Left colon (tissue), 2 donors: ENCODE results near the gene TLR8. TPM values are rescaled to one million over a fixed set of nuclear protein-coding genes. Genes with fewer than 3 reads are reported as not detected.

Experiments used
- ATAC-seq: fragments of 200-7000 bp; cut with Tn5 transposase; one replicate; pipeline ENCODE4 v1.9.1; 2020; ENCODE audit warnings: mild to moderate bottlenecking, moderate library complexity
- DNase-seq, 2 donors: peaks; one replicate each; pipeline ENCODE4 v3.0.0-alpha.2; 2020
- intact Hi-C, 2 donors: fragments of 100-400 bp; cut with DNase I in 1 of 2; cut with micrococcal nuclease in 1 of 2; formaldehyde crosslinking; loops; one replicate each; pipeline versions ENCODE4 v1.11.2 to v1.14.0; 2022; cut with DNase I, micrococcal nuclease
- long read RNA-seq: library from polyadenylated mRNA; unstranded; transcript quantifications from one replicate; pipeline ENCODE4 v2.0.0, GENCODE V29; 2021
- total RNA-seq, 2 donors: library from RNA; stranded (reverse); fragmentation: NEBNext Ultra II Directional; extraction: Animal tissue kit (Norgen Biotek cat#: 25700); gene quantifications; one replicate each; pipeline ENCODE4 v1.2.1, GENCODE V29; 2021
- donor health status: DM: no; HTN: no; CAD: no.
- donor health status: DM: yes; HTN: yes; CAD: no.

Gene TLR8
- total RNA-seq: 1 to 10 TPM in 1 of 2 donors, under 1 TPM in 1; 0.37 to 1.5 TPM
- long read RNA-seq: 0 reads

GRCh38 chrX:12906046-12906761 is at the start of gene TLR8:
Gene TLR8 (plus strand): TSS chrX:12906620. CDS start chrX:12906707, 87 bp downstream.
- ATAC-seq (no peak), DNase-seq (no peak)
- intact Hi-C loops: no loop called here

- ATAC-seq (no peak), DNase-seq (no peak)
- intact Hi-C loops: no loop called here
These were observed 41.1 kb upstream of the TLR8 start for GRCh38 chrX:12865359-12865758.

GRCh38 chrX:12866451-12867377 is 39.7 kb upstream of the TLR8 start, which contains the start of gene TLR7:
Gene TLR7 (plus strand): TSS chrX:12867072. CDS start chrX:12867579, 507 bp downstream.
- DNase-seq: no peak
- ATAC-seq: no peak
- intact Hi-C loops: no loop called here

GRCh38 chrX:12867685-12868084 is 38.7 kb upstream of the TLR8 start:
- ATAC-seq (no peak), DNase-seq (no peak)
- intact Hi-C loops: no loop called here

GRCh38 chrX:12868747-12869146 is 37.7 kb upstream of the TLR8 start:
- intact Hi-C loops: no loop called here
- DNase-seq (no peak), ATAC-seq (no peak)

- intact Hi-C loops: no loop called here
- DNase-seq: no peak
These were observed 35.2 kb upstream of the TLR8 start for GRCh38 chrX:12871257-12871656.

GRCh38 chrX:12872741-12873140 is 33.7 kb upstream of the TLR8 start:
- intact Hi-C loops: no loop called here
- DNase-seq (no peak), ATAC-seq (no peak)

More at GRCh38 chrX:12871257-12871656, 35.2 kb upstream of the TLR8 start:
- no peak for ATAC-seq

GRCh38 chrX:12874581-12874980 is 31.8 kb upstream of the TLR8 start:
- DNase-seq (no peak), ATAC-seq (no peak)
- intact Hi-C loops: no loop called here

- ATAC-seq (no peak), DNase-seq (no peak)
- intact Hi-C loops: no loop called here
These were observed 29.0 kb upstream of the TLR8 start for GRCh38 chrX:12877386-12877785.

GRCh38 chrX:12878536-12878935 is 27.9 kb upstream of the TLR8 start:
- DNase-seq (no peak), ATAC-seq (no peak)
- intact Hi-C loops: no loop called here

GRCh38 chrX:12881914-12882313 is 24.5 kb upstream of the TLR8 start:
- ATAC-seq (no peak), DNase-seq (no peak)
- intact Hi-C loops: no loop called here

- intact Hi-C loops: no loop called here
- DNase-seq (no peak), ATAC-seq (no peak)
These were observed 20.9 kb upstream of the TLR8 start for GRCh38 chrX:12885508-12885907.

GRCh38 chrX:12886545-12886944 is 19.9 kb upstream of the TLR8 start:
- DNase-seq (no peak), ATAC-seq (no peak)
- intact Hi-C loops: no loop called here

GRCh38 chrX:12887141-12887540 is 19.3 kb upstream of the TLR8 start:
- intact Hi-C loops: no loop called here
- DNase-seq (no peak), ATAC-seq (no peak)

GRCh38 chrX:12887767-12888166 is 18.7 kb upstream of the TLR8 start:
- ATAC-seq (no peak), DNase-seq (no peak)
- intact Hi-C loops: no loop called here

- intact Hi-C loops: loop anchor here in 1 of 2 donors (5.0 kb wide), 1 partner anchor 73 kb away; no protein-coding TSS in a partner anchor
- ATAC-seq: no peak
- no peak for DNase-seq
These were observed 16.0 kb upstream of the TLR8 start for GRCh38 chrX:12890467-12890866.

GRCh38 chrX:12891171-12891570 is 15.2 kb upstream of the TLR8 start:
- intact Hi-C loops: loop anchor here in 1 of 2 donors (5.0 kb wide), 1 partner anchor 74 kb away; no protein-coding TSS in a partner anchor
- no peak for DNase-seq
- no peak for ATAC-seq

- DNase-seq: no peak
- ATAC-seq: no peak
- intact Hi-C loops: loop anchor here in 1 of 2 donors (5.0 kb wide), 1 partner anchor 75 kb away; no protein-coding TSS in a partner anchor
These were observed 14.4 kb upstream of the TLR8 start for GRCh38 chrX:12891915-12892506.

- ATAC-seq: no peak
- intact Hi-C loops: loop anchor here in 1 of 2 donors (5.0 kb wide), 1 partner anchor 75 kb away; no protein-coding TSS in a partner anchor
- no peak for DNase-seq
These were observed 13.7 kb upstream of the TLR8 start for GRCh38 chrX:12892716-12893115.
